AG04449 (cell line): ENCODE results near the gene FAM120C.

Source experiments
- CTCF ChIA-PET: fragments of 350-600 bp; formaldehyde crosslinking; extraction: SDS; loops from one replicate; lab custom pipeline; 2021; ENCODE audit warnings: antibody characterized with exemption; lab: Yijun Ruan, JAX
- POLR2A ChIA-PET: fragments of 400-600, 350-600 bp; formaldehyde crosslinking; extraction: SDS; loops from one replicate; lab custom pipeline; 2020; ENCODE audit warnings: antibody characterized with exemption, inconsistent platforms; lab: Yijun Ruan, JAX
- DNase-seq: peaks from one replicate; pipeline ENCODE4 v3.0.0-alpha.2; 2010; ENCODE audit warnings: low read depth, low spot score
- H3K4me3 ChIP-seq: 2 replicates; pipeline ENCODE4 v1.5.1; 2011; ENCODE audit warnings: low read depth, mild to moderate bottlenecking, control low read depth, low read length
- CTCF ChIP-seq: IDR thresholded peaks from one replicate; pipeline ENCODE4 v1.5.1; 2011; ENCODE audit warnings: mild to moderate bottlenecking, moderate library complexity, low read length, control low read depth, inconsistent platforms; ENCODE audit not compliant: insufficient read depth; ENCODE audit errors: missing control alignments

FAM120C gene

GRCh38 chrX:54093159-54093558, 89.9 kb downstream of the FAM120C start:
- ChIA-PET CTCF (interaction anchor here (1.1 to 1.4 kb wide), 2 partner anchors 17 to 26 kb away, joined by 3 to 5 read pairs; no protein-coding TSS in a partner anchor), POLR2A (no interaction called here)
- no peak for TF ChIP-seq CTCF
- no peak overlapping the region for H3K4me3 ChIP-seq
- no peak for DNase-seq

GRCh38 chrX:54090880-54091279, 92.2 kb downstream of the FAM120C start:
- ChIA-PET CTCF (no interaction called here), POLR2A (no interaction called here)
- no peak for DNase-seq
- no peak overlapping the region for H3K4me3 ChIP-seq
- TF ChIP-seq CTCF: no peak

GRCh38 chrX:54089191-54089590, 93.9 kb downstream of the FAM120C start:
- TF ChIP-seq CTCF: no peak
- DNase-seq: no peak
- ChIA-PET POLR2A (no interaction called here), CTCF (no interaction called here)
- no peak overlapping the region for H3K4me3 ChIP-seq

GRCh38 chrX:54087661-54088060, 95.4 kb downstream of the FAM120C start:
- CTCF ChIA-PET: interaction anchor here (0.6 to 1.5 kb wide), 2 partner anchors 14 to 45 kb away, joined by 3 read pairs; no protein-coding TSS in a partner anchor
- POLR2A ChIA-PET: no interaction called here

GRCh38 chrX:54085666-54086065, 97.4 kb downstream of the FAM120C start:
- TF ChIP-seq CTCF: no peak
- POLR2A ChIA-PET: no interaction called here
- CTCF ChIA-PET: no interaction called here
- DNase-seq: no peak
- H3K4me3 ChIP-seq: no peak overlapping the region

More at GRCh38 chrX:54087661-54088060, 95.4 kb downstream of the FAM120C start:
- no peak for TF ChIP-seq CTCF
- no peak for DNase-seq
- no peak overlapping the region for H3K4me3 ChIP-seq

GRCh38 chrX:54076903-54077302, 106.2 kb downstream of the FAM120C start:
- DNase-seq: no peak
- ChIA-PET POLR2A (interaction anchor here (0.7 kb wide), 1 partner anchor 34 kb away, joined by 3 read pairs; no protein-coding TSS in a partner anchor), CTCF (interaction anchor here (0.6 to 0.9 kb wide), 2 partner anchors 10 to 16 kb away, joined by 3 read pairs; no protein-coding TSS in a partner anchor)
- H3K4me3 ChIP-seq: no peak overlapping the region
- TF ChIP-seq CTCF: no peak
